Naive thymus-derived CD4-positive, alpha-beta T cell (primary cell): ENCODE measurements around the gene DYRK1A. TPM values are rescaled to one million over a fixed set of nuclear protein-coding genes. Genes with fewer than 3 reads are reported as not detected.

Experiments used
- ATAC-seq: fragments of 150-1000 bp; cut with Tn5 transposase; 2 replicates; pipeline ENCODE4 v1.10.0; 2021; ENCODE audit warnings: mild to moderate bottlenecking, moderate library complexity
- CTCF ChIA-PET: fragments of 350-600 bp; sonication (Branson Sonifier 250); formaldehyde crosslinking; loops from one replicate; lab custom pipeline; 2021; ENCODE audit warnings: antibody characterized with exemption; lab: Charles Lee
- POLR2A ChIA-PET: fragments of 350-600 bp; sonication (Branson Sonifier 250); formaldehyde crosslinking; loops from one replicate; lab custom pipeline; 2021; ENCODE audit warnings: antibody characterized with exemption, inconsistent platforms; lab: Charles Lee
- DNase-seq, 9 donors: peaks; one replicate each; pipeline versions ENCODE4 v3.0.0 to v3.0.0-alpha.2; 2020 to 2022; ENCODE audit warnings: mixed read lengths in 1 of 9
- H3K27ac ChIP-seq: one replicate; pipeline ENCODE4 v1.7.0; 2013; ENCODE audit warnings: mild to moderate bottlenecking, low read depth, low read length, moderate library complexity
- H3K27me3 ChIP-seq, 2 donors: one replicate each; pipeline ENCODE4 v1.7.0; 2013; ENCODE audit warnings: low read length in 2 of 2, mild to moderate bottlenecking in 2 of 2, moderate library complexity in 2 of 2; ENCODE audit not compliant: control insufficient read depth in 2 of 2, insufficient read depth in 2 of 2
- H3K36me3 ChIP-seq, 3 experiments: 1 replicate in 2 of 3; 2 replicates in 1 of 3; pipeline ENCODE4 v1.7.0; 2013; ENCODE audit warnings: low read length in 3 of 3, mild to moderate bottlenecking in 3 of 3, moderate library complexity in 1 of 3; ENCODE audit not compliant: insufficient read depth in 3 of 3, control insufficient read depth in 2 of 3
- H3K4me1 ChIP-seq, 2 donors: one replicate each; pipeline ENCODE4 v1.7.0; 2013; ENCODE audit warnings: low read length in 2 of 2, mild to moderate bottlenecking in 2 of 2, moderate library complexity in 1 of 2; ENCODE audit not compliant: control insufficient read depth in 2 of 2, insufficient read depth in 2 of 2
- H3K4me3 ChIP-seq: 2 replicates; pipeline ENCODE4 v1.7.0; 2013; ENCODE audit warnings: mild to moderate bottlenecking, low read length
- H3K9me3 ChIP-seq, 3 experiments: 1 replicate in 2 of 3; 2 replicates in 1 of 3; pipeline ENCODE4 v1.7.0; 2013; ENCODE audit warnings: low read length in 3 of 3; ENCODE audit not compliant: control insufficient read depth in 2 of 3
- H3K27ac Mint-ChIP-seq, 9 donors: one replicate each; pipeline ENCODE4 v1.8.0; 2020 to 2022; ENCODE audit warnings: mixed read lengths in 9 of 9, mild to moderate bottlenecking in 8 of 9, moderate library complexity in 5 of 9, inconsistent platforms in 2 of 9
- H3K27me3 Mint-ChIP-seq, 5 donors: one replicate each; pipeline ENCODE4 v1.8.0; 2021 to 2022; ENCODE audit warnings: mixed read lengths in 5 of 5, mild to moderate bottlenecking in 1 of 5
- H3K36me3 Mint-ChIP-seq, 5 donors: one replicate each; pipeline ENCODE4 v1.8.0; 2020 to 2022; ENCODE audit warnings: mixed read lengths in 5 of 5, mild to moderate bottlenecking in 3 of 5, inconsistent platforms in 1 of 5
- H3K4me1 Mint-ChIP-seq, 7 donors: one replicate each; pipeline ENCODE4 v1.8.0; 2020 to 2022; ENCODE audit warnings: mixed read lengths in 7 of 7, mild to moderate bottlenecking in 3 of 7, inconsistent platforms in 1 of 7
- H3K4me3 Mint-ChIP-seq, 10 donors: one replicate each; pipeline ENCODE4 v1.8.0; 2020 to 2022; ENCODE audit warnings: mild to moderate bottlenecking in 10 of 10, mixed read lengths in 10 of 10, moderate library complexity in 6 of 10, inconsistent platforms in 2 of 10
- H3K9me3 Mint-ChIP-seq, 11 donors: one replicate each; pipeline ENCODE4 v1.8.0; 2020 to 2022; ENCODE audit warnings: mixed read lengths in 11 of 11, mild to moderate bottlenecking in 4 of 11, inconsistent platforms in 1 of 11, moderate library complexity in 1 of 11
- intact Hi-C, 2 donors: fragments of 100-400 bp; cut with micrococcal nuclease; formaldehyde crosslinking; loops; one replicate each; pipeline ENCODE4 v1.15.1; 2023
- polyA plus RNA-seq, 2 donors: library from polyadenylated mRNA; unstranded; fragments of 300-500 nt; fragmentation: Illumina TruSeq; gene quantifications; one replicate each; pipeline ENCODE4 v1.2.3, GENCODE V29; 2021
- total RNA-seq, 6 experiments: library from RNA in 5 of 6; stranded (reverse) in 5 of 6; gene quantifications; 1 replicate in 5 of 6; 2 replicates in 1 of 6; pipeline ENCODE4 v1.2.3 and lab custom pipeline; 2021 to 2026

The DYRK1A gene
- total and polyA plus RNA-seq, 7 experiments from 2014 or later: 3.3 to 142 (median 118) TPM

GRCh38 chr21:37447288-37447936 is 80.8 kb downstream of the DYRK1A start:
- Mint-ChIP-seq H3K27me3 (no peaks in the 10 kb centered on the region), H3K4me1 (peaks cover 60 to 97% (median 92%) of the 10 kb centered on the region in 7 donors), H3K9me3 (peaks cover 0 to 3% (median 0%) of the 10 kb centered on the region in 11 donors), H3K36me3 (peaks cover 4 to 13% (median 9%) of the 10 kb centered on the region in 5 donors), H3K4me3 (peak overlapping the region in 8 of 10 donors; percentile 15 to 64 (median 40)), H3K27ac (peak overlapping the region in 7 of 9 donors; percentile 14 to 78 (median 63))
- H3K27ac ChIP-seq: peak overlapping the region; percentile 24
- ATAC-seq: peak; percentile 39
- ChIA-PET POLR2A (interaction anchor here (1.3 to 1.5 kb wide), 2 partner anchors 11 to 13 kb away, joined by 3 to 4 read pairs; no protein-coding TSS in a partner anchor), CTCF (no interaction called here)
- H3K36me3 ChIP-seq: peaks cover 0 to 4% (median 0%) of the 10 kb centered on the region in 3 experiments
- DNase-seq: no peak
- H3K27me3 ChIP-seq: no peaks in the 10 kb centered on the region
- peaks cover 33 to 43% of the 10 kb centered on the region in 2 donors for H3K4me1 ChIP-seq
- intact Hi-C loops: no loop called here
- H3K4me3 ChIP-seq: no peak overlapping the region
- no peaks in the 10 kb centered on the region for H3K9me3 ChIP-seq

- Mint-ChIP-seq H3K9me3 (peaks cover 0 to 3% (median 0%) of the 10 kb centered on the region in 11 donors), H3K4me3 (peak overlapping the region in 1 of 10 donors; percentile 51), H3K36me3 (peaks cover 4 to 12% (median 9%) of the 10 kb centered on the region in 5 donors), H3K4me1 (peaks cover 60 to 96% (median 91%) of the 10 kb centered on the region in 7 donors), H3K27ac (peak overlapping the region in 5 of 9 donors; percentile 24 to 67 (median 59)), H3K27me3 (no peaks in the 10 kb centered on the region)
- Histone ChIP-seq H3K4me3 (no peak overlapping the region), H3K9me3 (no peaks in the 10 kb centered on the region), H3K4me1 (peaks cover 22 to 43% of the 10 kb centered on the region in 2 donors), H3K27me3 (no peaks in the 10 kb centered on the region), H3K36me3 (no peaks in the 10 kb centered on the region), H3K27ac (no peak overlapping the region)
- intact Hi-C loops: loop anchor here in 1 of 2 donors (2.0 kb wide), 1 partner anchor 13 kb away; no protein-coding TSS in a partner anchor
- DNase-seq (no peak), ATAC-seq (no peak)
- CTCF ChIA-PET: no interaction called here
- POLR2A ChIA-PET: no interaction called here
Observed at GRCh38 chr21:37449302-37449937, 82.8 kb downstream of the DYRK1A start.

GRCh38 chr21:37450445-37450941 is 83.9 kb downstream of the DYRK1A start:
- no peak for ATAC-seq
- H3K27me3 Mint-ChIP-seq: no peaks in the 10 kb centered on the region
- intact Hi-C loops: no loop called here
- peak overlapping the region in 3 of 9 donors; percentile 36 to 63 (median 38) for H3K27ac Mint-ChIP-seq
- ChIA-PET POLR2A (no interaction called here), CTCF (interaction anchor here (1.0 kb wide), 1 partner anchor 12 kb away, joined by 6 read pairs; no protein-coding TSS in a partner anchor)
- peaks cover 0 to 3% (median 0%) of the 10 kb centered on the region in 11 donors for H3K9me3 Mint-ChIP-seq
- H3K36me3 Mint-ChIP-seq: peaks cover 4 to 17% (median 10%) of the 10 kb centered on the region in 5 donors
- no peaks in the 10 kb centered on the region for H3K36me3 ChIP-seq
- peaks cover 27 to 48% of the 10 kb centered on the region in 2 donors for H3K4me1 ChIP-seq
- no peak overlapping the region for H3K4me3 ChIP-seq
- no peaks in the 10 kb centered on the region for H3K27me3 ChIP-seq
- no peaks in the 10 kb centered on the region for H3K9me3 ChIP-seq
- H3K4me3 Mint-ChIP-seq: peak overlapping the region in 3 of 10 donors; percentile 1 to 20 (median 20)
- no peak for DNase-seq
- H3K27ac ChIP-seq: no peak overlapping the region
- H3K4me1 Mint-ChIP-seq: peaks cover 59 to 96% (median 91%) of the 10 kb centered on the region in 7 donors

GRCh38 chr21:37451446-37451845 is 84.9 kb downstream of the DYRK1A start:
- H3K4me3 ChIP-seq: no peak overlapping the region
- Mint-ChIP-seq H3K27me3 (no peaks in the 10 kb centered on the region), H3K27ac (peak overlapping the region in 7 of 9 donors; percentile 11 to 83 (median 38)), H3K9me3 (peaks cover 0 to 3% (median 0%) of the 10 kb centered on the region in 11 donors), H3K4me3 (peak overlapping the region in 5 of 10 donors; percentile 1 to 68 (median 42)), H3K4me1 (peaks cover 65 to 96% (median 92%) of the 10 kb centered on the region in 7 donors), H3K36me3 (peaks cover 4 to 26% (median 10%) of the 10 kb centered on the region in 5 donors)
- intact Hi-C loops: no loop called here
- no peak for DNase-seq
- no peaks in the 10 kb centered on the region for H3K27me3 ChIP-seq
- CTCF ChIA-PET: interaction anchor here (0.5 to 1.0 kb wide), 3 partner anchors 11 to 120 kb away, joined by 3 to 6 read pairs (median 3); no protein-coding TSS in a partner anchor
- ATAC-seq: no peak
- POLR2A ChIA-PET: interaction anchor here (0.6 to 1.0 kb wide), 5 partner anchors 20 to 462 kb away, joined by 3 to 5 read pairs (median 3); no protein-coding TSS in a partner anchor
- H3K27ac ChIP-seq: no peak overlapping the region
- H3K36me3 ChIP-seq: peaks cover 0 to 5% (median 0%) of the 10 kb centered on the region in 3 experiments
- no peaks in the 10 kb centered on the region for H3K9me3 ChIP-seq
- H3K4me1 ChIP-seq: peaks cover 34 to 43% of the 10 kb centered on the region in 2 donors

GRCh38 chr21:37452227-37452626 is 85.7 kb downstream of the DYRK1A start:
- H3K36me3 Mint-ChIP-seq: peaks cover 4 to 29% (median 10%) of the 10 kb centered on the region in 5 donors
- ATAC-seq: no peak
- no peaks in the 10 kb centered on the region for H3K9me3 ChIP-seq
- no peak overlapping the region for H3K4me3 ChIP-seq
- H3K27me3 ChIP-seq: no peaks in the 10 kb centered on the region
- intact Hi-C loops: no loop called here
- ChIA-PET POLR2A (interaction anchor here (0.6 to 1.0 kb wide), 4 partner anchors 19 to 195 kb away, joined by 3 to 5 read pairs (median 4); no protein-coding TSS in a partner anchor), CTCF (no interaction called here)
- peak overlapping the region in 3 of 10 donors; percentile 8 to 68 (median 34) for H3K4me3 Mint-ChIP-seq
- H3K36me3 ChIP-seq: peaks cover 0 to 7% (median 0%) of the 10 kb centered on the region in 3 experiments
- H3K27ac ChIP-seq: peak overlapping the region; percentile 34
- no peak for DNase-seq
- peaks cover 28 to 38% of the 10 kb centered on the region in 2 donors for H3K4me1 ChIP-seq
- peak overlapping the region in 7 of 9 donors; percentile 11 to 83 (median 49) for H3K27ac Mint-ChIP-seq
- no peaks in the 10 kb centered on the region for H3K27me3 Mint-ChIP-seq
- peaks cover 0 to 3% (median 0%) of the 10 kb centered on the region in 11 donors for H3K9me3 Mint-ChIP-seq
- peaks cover 63 to 95% (median 90%) of the 10 kb centered on the region in 7 donors for H3K4me1 Mint-ChIP-seq

GRCh38 chr21:37453350-37453749 is 86.8 kb downstream of the DYRK1A start:
- Mint-ChIP-seq H3K27ac (peak overlapping the region in 6 of 9 donors; percentile 0 to 68 (median 38)), H3K9me3 (peaks cover 0 to 3% (median 0%) of the 10 kb centered on the region in 11 donors), H3K4me1 (peaks cover 63 to 95% (median 90%) of the 10 kb centered on the region in 7 donors), H3K27me3 (no peaks in the 10 kb centered on the region), H3K4me3 (peak overlapping the region in 6 of 10 donors; percentile 1 to 36 (median 12)), H3K36me3 (peaks cover 4 to 29% (median 10%) of the 10 kb centered on the region in 5 donors)
- intact Hi-C loops: no loop called here
- Histone ChIP-seq H3K4me1 (peaks cover 24 to 36% of the 10 kb centered on the region in 2 donors), H3K27ac (no peak overlapping the region), H3K4me3 (no peak overlapping the region), H3K27me3 (no peaks in the 10 kb centered on the region), H3K9me3 (no peaks in the 10 kb centered on the region), H3K36me3 (peaks cover 0 to 7% (median 0%) of the 10 kb centered on the region in 3 experiments)
- ChIA-PET POLR2A (interaction anchor here (1.0 to 1.1 kb wide), 2 partner anchors 22 to 197 kb away, joined by 4 to 6 read pairs; no protein-coding TSS in a partner anchor), CTCF (no interaction called here)
- ATAC-seq: no peak
- DNase-seq: no peak
